WTC11 (cell line): ENCODE data around the gene LRATD1. TPM values are rescaled to one million over a fixed set of nuclear protein-coding genes. Genes with fewer than 3 reads are reported as not detected.

Experiments
- ATAC-seq: fragments of 200-7000 bp; cut with Tn5 transposase; 2 replicates; pipeline ENCODE4 v1.10.0; 2021; ENCODE audit warnings: mild to moderate bottlenecking, moderate library complexity
- CTCF ChIA-PET: fragments of 300-600 bp; sonication (Branson Sonifier 250); formaldehyde crosslinking; loops from one replicate; lab custom pipeline; 2021; ENCODE audit warnings: antibody characterized with exemption; lab: Charles Lee
- POLR2A ChIA-PET: fragments of 350-600 bp; sonication (Branson Sonifier 250); formaldehyde crosslinking; loops from one replicate; lab custom pipeline; 2021; ENCODE audit warnings: antibody characterized with exemption; lab: Charles Lee
- DNase-seq: peaks from one replicate; pipeline ENCODE4 v3.0.0; 2021; ENCODE audit warnings: low spot score
- H3K27ac Mint-ChIP-seq: 2 replicates; pipeline ENCODE4 v1.8.0; 2021; ENCODE audit warnings: mixed read lengths
- H3K27me3 Mint-ChIP-seq: 2 replicates; pipeline ENCODE4 v1.8.0; 2021; ENCODE audit warnings: low read depth, mild to moderate bottlenecking, moderate library complexity, mixed read lengths
- H3K36me3 Mint-ChIP-seq: 2 replicates; pipeline ENCODE4 v1.8.0; 2021; ENCODE audit warnings: mixed read lengths
- H3K4me1 Mint-ChIP-seq: 2 replicates; pipeline ENCODE4 v1.8.0; 2022; ENCODE audit warnings: mixed read lengths
- H3K4me3 Mint-ChIP-seq: 2 replicates; pipeline ENCODE4 v1.8.0; 2021; ENCODE audit warnings: mild to moderate bottlenecking, moderate library complexity, mixed read lengths
- H3K9me3 Mint-ChIP-seq: 2 replicates; pipeline ENCODE4 v1.8.0; 2021; ENCODE audit warnings: mixed read lengths
- ATF1 ChIP-seq: sonication (generic); formaldehyde crosslinking; IDR thresholded peaks from 2 replicates; pipeline ENCODE4 v1.8.1; 2023; ENCODE audit warnings: mild to moderate bottlenecking, moderate library complexity, missing genetic modification reagents
- ATF6 ChIP-seq: sonication (generic); formaldehyde crosslinking; IDR thresholded peaks from 2 replicates; pipeline ENCODE4 v1.8.1; 2023; ENCODE audit warnings: mild to moderate bottlenecking, missing genetic modification reagents
- GABPB1 ChIP-seq: sonication (generic); formaldehyde crosslinking; IDR thresholded peaks from 2 replicates; pipeline ENCODE4 v1.8.1; 2023; ENCODE audit warnings: mild to moderate bottlenecking, missing genetic modification reagents
- HMGA2 ChIP-seq: fragments of 250-450 bp; sonication (Bioruptor Pico); IDR thresholded peaks from 2 replicates; pipeline ENCODE4 v1.4.0; 2021; ENCODE audit warnings: mild to moderate bottlenecking, moderate library complexity
- IRF2 ChIP-seq: sonication (generic); formaldehyde crosslinking; IDR thresholded peaks from 2 replicates; pipeline ENCODE4 v1.8.0; 2022; ENCODE audit warnings: low read depth, missing genetic modification reagents, borderline replicate concordance
- JUN ChIP-seq: sonication (generic); formaldehyde crosslinking; IDR thresholded peaks from 2 replicates; pipeline ENCODE4 v1.8.0; 2023; ENCODE audit warnings: mild to moderate bottlenecking, missing genetic modification reagents
- NFATC4 ChIP-seq: fragments of 250-450 bp; sonication (Bioruptor Pico); IDR thresholded peaks from 2 replicates; pipeline ENCODE4 v1.9.0; 2021; ENCODE audit warnings: mild to moderate bottlenecking
- NFE2L1 ChIP-seq: sonication (generic); formaldehyde crosslinking; IDR thresholded peaks from 2 replicates; pipeline ENCODE4 v1.8.1; 2023; ENCODE audit warnings: missing genetic modification reagents
- NFYB ChIP-seq: sonication (generic); formaldehyde crosslinking; conservative IDR thresholded peaks from 2 replicates; pipeline ENCODE4 v1.8.0; 2022; ENCODE audit warnings: low read depth, missing genetic modification reagents
- PRRX2 ChIP-seq: fragments of 250-450 bp; sonication (Bioruptor Pico); IDR thresholded peaks from 2 replicates; pipeline ENCODE4 v1.8.0; 2021; ENCODE audit warnings: mild to moderate bottlenecking
- SMAD3 ChIP-seq: sonication (generic); formaldehyde crosslinking; IDR thresholded peaks from 2 replicates; pipeline ENCODE4 v1.8.0; 2022; ENCODE audit warnings: missing genetic modification reagents, mild to moderate bottlenecking, borderline replicate concordance
- SMAD4 ChIP-seq: sonication (generic); formaldehyde crosslinking; IDR thresholded peaks from 2 replicates; pipeline ENCODE4 v1.8.0; 2022; ENCODE audit warnings: mild to moderate bottlenecking, missing genetic modification reagents
- ZNF219 ChIP-seq: sonication (generic); formaldehyde crosslinking; IDR thresholded peaks from 2 replicates; pipeline ENCODE4 v1.8.0; 2023; ENCODE audit warnings: missing genetic modification reagents, mild to moderate bottlenecking, borderline replicate concordance
- total RNA-seq: library from RNA; stranded (reverse); gene quantifications from 3 replicates; pipeline ENCODE4 v1.2.3, GENCODE V29; 2021
- TF ChIP-seq, protein P1 (sequence below): fragments of 250-450 bp; sonication (Bioruptor Pico); IDR thresholded peaks from 2 replicates; pipeline ENCODE4 v2.1.2; 2022; ENCODE audit warnings: mild to moderate bottlenecking, moderate library complexity
- TF ChIP-seq, protein P2 (sequence below): sonication (generic); formaldehyde crosslinking; IDR thresholded peaks from 2 replicates; pipeline ENCODE4 v1.8.0; 2022; ENCODE audit warnings: mild to moderate bottlenecking, missing genetic modification reagents
- TF ChIP-seq, protein P3 (sequence below): sonication (generic); formaldehyde crosslinking; IDR thresholded peaks from 2 replicates; pipeline ENCODE4 v1.8.0; 2023; ENCODE audit warnings: mild to moderate bottlenecking, missing genetic modification reagents

Gene LRATD1
- total RNA-seq, 1 experiment from 2014 or later = 2.3 TPM

DNA sequence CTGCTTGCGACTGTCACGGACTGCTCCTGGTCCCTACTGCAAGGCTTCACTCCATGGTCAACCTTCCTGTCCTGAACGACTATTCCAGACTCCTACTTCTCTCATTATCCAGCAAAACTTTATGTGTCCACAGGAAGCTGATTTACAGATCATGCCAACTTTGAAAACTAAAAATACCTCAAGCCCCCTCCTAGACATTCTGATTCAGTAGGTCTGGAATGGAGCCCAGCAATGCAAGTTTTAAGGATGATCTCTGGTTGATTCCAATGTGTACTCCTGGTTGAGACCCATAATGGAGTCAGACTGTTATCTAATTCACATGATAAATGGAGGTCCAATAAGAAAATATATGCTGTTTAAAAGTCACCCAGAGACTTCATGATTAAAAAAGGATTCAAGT lies 13.1 kb upstream of the LRATD1 start:
- no peaks in the 10 kb centered on the region for H3K9me3 Mint-ChIP-seq
- POLR2A ChIA-PET = no interaction called here
- TF ChIP-seq, protein P1, sequence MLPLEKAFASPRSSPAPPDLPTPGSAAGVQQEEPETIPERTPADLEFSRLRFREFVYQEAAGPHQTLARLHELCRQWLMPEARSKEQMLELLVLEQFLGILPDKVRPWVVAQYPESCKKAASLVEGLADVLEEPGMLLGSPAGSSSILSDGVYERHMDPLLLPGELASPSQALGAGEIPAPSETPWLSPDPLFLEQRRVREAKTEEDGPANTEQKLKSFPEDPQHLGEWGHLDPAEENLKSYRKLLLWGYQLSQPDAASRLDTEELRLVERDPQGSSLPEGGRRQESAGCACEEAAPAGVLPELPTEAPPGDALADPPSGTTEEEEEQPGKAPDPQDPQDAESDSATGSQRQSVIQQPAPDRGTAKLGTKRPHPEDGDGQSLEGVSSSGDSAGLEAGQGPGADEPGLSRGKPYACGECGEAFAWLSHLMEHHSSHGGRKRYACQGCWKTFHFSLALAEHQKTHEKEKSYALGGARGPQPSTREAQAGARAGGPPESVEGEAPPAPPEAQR (CRISPR knock-in tag) = no peak
- TF ChIP-seq PRRX2 = no peak
- no peak for TF ChIP-seq NFYB (CRISPR knock-in tag)
- no peak for TF ChIP-seq GABPB1 (CRISPR knock-in tag)
- no peak for TF ChIP-seq IRF2 (CRISPR knock-in tag)
- no peak for TF ChIP-seq HMGA2
- no peak for TF ChIP-seq ATF6
- TF ChIP-seq NFE2L1 = no peak
- TF ChIP-seq, protein P2, sequence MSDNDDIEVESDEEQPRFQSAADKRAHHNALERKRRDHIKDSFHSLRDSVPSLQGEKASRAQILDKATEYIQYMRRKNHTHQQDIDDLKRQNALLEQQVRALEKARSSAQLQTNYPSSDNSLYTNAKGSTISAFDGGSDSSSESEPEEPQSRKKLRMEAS (CRISPR knock-in tag) = no peak
- no peak for TF ChIP-seq ATF1 (CRISPR knock-in tag)
- H3K4me1 Mint-ChIP-seq = no peaks in the 10 kb centered on the region
- no peaks in the 10 kb centered on the region for H3K27me3 Mint-ChIP-seq
- ATAC-seq (no peak), DNase-seq (no peak)
- H3K36me3 Mint-ChIP-seq = no peaks in the 10 kb centered on the region
- H3K27ac Mint-ChIP-seq = no peak overlapping the region
- CTCF ChIA-PET = no interaction called here
- H3K4me3 Mint-ChIP-seq = no peak overlapping the region

DNA sequence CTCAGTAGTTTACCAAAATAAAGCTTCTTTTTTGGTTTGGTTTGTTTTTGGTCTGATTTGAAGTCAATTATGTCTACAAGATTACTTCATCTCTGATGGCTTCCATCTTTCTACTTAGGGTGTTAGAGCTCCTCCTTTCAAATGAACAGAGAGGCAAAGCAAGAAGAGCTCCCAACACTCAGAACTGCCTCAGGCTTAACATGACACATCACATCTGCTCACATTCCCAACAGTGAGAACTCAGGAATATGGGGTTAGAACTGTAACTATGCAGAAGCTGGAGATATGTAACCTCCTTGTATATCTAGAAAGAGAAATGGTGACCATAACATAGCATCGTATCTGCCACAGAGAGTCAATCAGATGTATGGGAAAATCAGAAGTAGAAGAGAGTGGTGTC lies 11.4 kb upstream of the LRATD1 start:
- no peak for DNase-seq

More for the DNA sequence above, 11.4 kb upstream of the LRATD1 start:
- H3K4me1 Mint-ChIP-seq = no peaks in the 10 kb centered on the region
- ChIA-PET CTCF (no interaction called here), POLR2A (no interaction called here)
- H3K27me3 Mint-ChIP-seq = no peaks in the 10 kb centered on the region
- no peaks in the 10 kb centered on the region for H3K9me3 Mint-ChIP-seq
- H3K27ac Mint-ChIP-seq = no peak overlapping the region
- no peak for TF ChIP-seq JUN (CRISPR knock-in tag)
- no peak for TF ChIP-seq SMAD3 (CRISPR knock-in tag)
- TF ChIP-seq, protein P3, sequence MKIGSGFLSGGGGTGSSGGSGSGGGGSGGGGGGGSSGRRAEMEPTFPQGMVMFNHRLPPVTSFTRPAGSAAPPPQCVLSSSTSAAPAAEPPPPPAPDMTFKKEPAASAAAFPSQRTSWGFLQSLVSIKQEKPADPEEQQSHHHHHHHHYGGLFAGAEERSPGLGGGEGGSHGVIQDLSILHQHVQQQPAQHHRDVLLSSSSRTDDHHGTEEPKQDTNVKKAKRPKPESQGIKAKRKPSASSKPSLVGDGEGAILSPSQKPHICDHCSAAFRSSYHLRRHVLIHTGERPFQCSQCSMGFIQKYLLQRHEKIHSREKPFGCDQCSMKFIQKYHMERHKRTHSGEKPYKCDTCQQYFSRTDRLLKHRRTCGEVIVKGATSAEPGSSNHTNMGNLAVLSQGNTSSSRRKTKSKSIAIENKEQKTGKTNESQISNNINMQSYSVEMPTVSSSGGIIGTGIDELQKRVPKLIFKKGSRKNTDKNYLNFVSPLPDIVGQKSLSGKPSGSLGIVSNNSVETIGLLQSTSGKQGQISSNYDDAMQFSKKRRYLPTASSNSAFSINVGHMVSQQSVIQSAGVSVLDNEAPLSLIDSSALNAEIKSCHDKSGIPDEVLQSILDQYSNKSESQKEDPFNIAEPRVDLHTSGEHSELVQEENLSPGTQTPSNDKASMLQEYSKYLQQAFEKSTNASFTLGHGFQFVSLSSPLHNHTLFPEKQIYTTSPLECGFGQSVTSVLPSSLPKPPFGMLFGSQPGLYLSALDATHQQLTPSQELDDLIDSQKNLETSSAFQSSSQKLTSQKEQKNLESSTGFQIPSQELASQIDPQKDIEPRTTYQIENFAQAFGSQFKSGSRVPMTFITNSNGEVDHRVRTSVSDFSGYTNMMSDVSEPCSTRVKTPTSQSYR (CRISPR knock-in tag) = no peak
- TF ChIP-seq ZNF219 = no peak
- no peak for TF ChIP-seq SMAD4 (CRISPR knock-in tag)
- no peak for TF ChIP-seq NFATC4 (CRISPR knock-in tag)
- TF ChIP-seq, protein P1 (CRISPR knock-in tag) = no peak
- H3K36me3 Mint-ChIP-seq = no peaks in the 10 kb centered on the region
- no peak for ATAC-seq
- no peak overlapping the region for H3K4me3 Mint-ChIP-seq
